Measurements from ENCODE around the gene SSTR3.

- TF ChIP-seq CTCF (IDR thresholded peaks at IDR 0.05) (no peak), SIN3A (IDR thresholded peaks at IDR 0.05; ENCODE audit: borderline replicate concordance, insufficient read depth, low read depth, low read length) (no peak), POLR2AphosphoS5 (IDR thresholded peaks at IDR 0.05; ENCODE audit: low read depth, low read length) (no peak)
Measured at GRCh38 chr22:37187552-37187890, 24.8 kb downstream of the SSTR3 start.

Data from Panc1 (cell line).